K562 (cell line): Measurements from ENCODE around the gene DTWD2.

Experiments
- POLR2A ChIP-seq: fragments of 450-650 bp; conservative IDR thresholded peaks from 2 replicates; pipeline ENCODE4 v1.6.1; 2016
- SP1 ChIP-seq: sonication (generic); formaldehyde crosslinking; IDR thresholded peaks from 2 replicates; pipeline ENCODE4 v1.8.1; 2022; ENCODE audit warnings: mild to moderate bottlenecking, missing genetic modification reagents

- TF ChIP-seq SP1 (no peak), POLR2A (no peak)
Measured at GRCh38 chr5:118946138-118946800, 42.1 kb downstream of the DTWD2 start.
